ENCODE measurements around the gene EFNA5.

EFNA5 gene

GRCh38 chr5:107636555-107636954, 34.2 kb downstream of the EFNA5 start:
- no peak for DNase-seq

GRCh38 chr5:107636068-107636467, 34.7 kb downstream of the EFNA5 start:
- no peak for DNase-seq

- DNase-seq = no peak
Observed at GRCh38 chr5:107634981-107635848, 35.5 kb downstream of the EFNA5 start.

- no peak for DNase-seq
Observed at GRCh38 chr5:107633171-107633901, 37.4 kb downstream of the EFNA5 start.

GRCh38 chr5:107631805-107632362, 38.9 kb downstream of the EFNA5 start:
- DNase-seq = no peak

GRCh38 chr5:107630184-107630583, 40.6 kb downstream of the EFNA5 start:
- no peak for DNase-seq

GRCh38 chr5:107624235-107624634, 46.5 kb downstream of the EFNA5 start:
- DNase-seq = no peak

GRCh38 chr5:107621089-107621488, 49.6 kb downstream of the EFNA5 start:
- DNase-seq = no peak

GRCh38 chr5:107619781-107620180, 51.0 kb downstream of the EFNA5 start:
- no peak for DNase-seq

GRCh38 chr5:107618242-107618641, 52.5 kb downstream of the EFNA5 start:
- no peak for DNase-seq

- DNase-seq = no peak
Observed at GRCh38 chr5:107617052-107617451, 53.7 kb downstream of the EFNA5 start.

GRCh38 chr5:107616213-107616612, 54.5 kb downstream of the EFNA5 start:
- DNase-seq = no peak

GRCh38 chr5:107615299-107615817, 55.4 kb downstream of the EFNA5 start:
- no peak for DNase-seq

- no peak for DNase-seq
Observed at GRCh38 chr5:107612541-107612940, 58.2 kb downstream of the EFNA5 start.

- DNase-seq = no peak
Observed at GRCh38 chr5:107610798-107611197, 59.9 kb downstream of the EFNA5 start.

GRCh38 chr5:107607671-107608345, 62.9 kb downstream of the EFNA5 start:
- DNase-seq = no peak

GRCh38 chr5:107607196-107607595, 63.5 kb downstream of the EFNA5 start:
- no peak for DNase-seq

GRCh38 chr5:107605596-107606125, 65.1 kb downstream of the EFNA5 start:
- DNase-seq = no peak

GRCh38 chr5:107604990-107605389, 65.7 kb downstream of the EFNA5 start:
- DNase-seq = no peak

GRCh38 chr5:107604146-107604910, 66.4 kb downstream of the EFNA5 start:
- no peak for DNase-seq

GRCh38 chr5:107603349-107603748, 67.4 kb downstream of the EFNA5 start:
- no peak for DNase-seq

GRCh38 chr5:107602896-107603295, 67.8 kb downstream of the EFNA5 start:
- DNase-seq = no peak

Measured in NCI-H510A (cell line).